ENCODE data around the gene CUX1. TPM values are rescaled to one million over a fixed set of nuclear protein-coding genes. Genes with fewer than 3 reads are reported as not detected.

Gene CUX1
- total and polyA plus RNA-seq, 2 of the 13 experiments (the other 11 are each of a cell fraction or from before 2014, with no cell fraction given), result 13.7 to 14.9 TPM

- TF ChIP-seq CREM (IDR thresholded peaks at IDR 0.05) (no peak), CREM (CRISPR knock-in tag; IDR thresholded peaks at IDR 0.05) (no peak), ZBTB38 (CRISPR knock-in tag; IDR thresholded peaks at IDR 0.05) (peak; percentile 63; the same call in 1 of the 2 replicates), ZNF547 (CRISPR knock-in tag; IDR thresholded peaks at IDR 0.05) (no peak; the same call in 1 of the 2 replicates), ZNF572 (CRISPR knock-in tag; IDR thresholded peaks at IDR 0.05) (no peak), CEBPG (CRISPR knock-in tag; IDR thresholded peaks at IDR 0.05) (no peak), ZFP90 (CRISPR knock-in tag; IDR thresholded peaks at IDR 0.05; ENCODE audit: borderline replicate concordance) (no peak), ZNF891 (CRISPR knock-in tag; IDR thresholded peaks at IDR 0.05) (no peak), KAT7 (CRISPR knock-in tag; IDR thresholded peaks at IDR 0.05; ENCODE audit: borderline replicate concordance) (0 out of 2 replicates have a peak, but pooled peaks have one; percentile 26), ZNF430 (CRISPR knock-in tag; IDR thresholded peaks at IDR 0.05) (0 out of 2 replicates have a peak, but pooled peaks have one; percentile 37), ZNF275 (CRISPR knock-in tag; IDR thresholded peaks at IDR 0.05; ENCODE audit: borderline replicate concordance) (no peak), MYNN (CRISPR knock-in tag; IDR thresholded peaks at IDR 0.05; ENCODE audit: low read depth) (no peak), POLR2AphosphoS5 (IDR thresholded peaks at IDR 0.05; ENCODE audit: low read depth, low read length) (no peak), ZNF564 (CRISPR knock-in tag; IDR thresholded peaks at IDR 0.05) (0 out of 2 replicates have a peak, but pooled peaks have one; percentile 34), ZFP37 (CRISPR knock-in tag; IDR thresholded peaks at IDR 0.05; ENCODE audit: borderline replicate concordance) (no peak), NFRKB (IDR thresholded peaks at IDR 0.05) (no peak), AGO1 (IDR thresholded peaks at IDR 0.05; ENCODE audit: low read depth, low read length, poor library complexity, severe bottlenecking) (peak; percentile 5), ZSCAN20 (CRISPR knock-in tag; IDR thresholded peaks at IDR 0.05; ENCODE audit: borderline replicate concordance) (peak; percentile 40; the same call in 1 of the 2 replicates), ZSCAN29 (CRISPR knock-in tag; conservative IDR thresholded peaks at IDR 0.05) (no peak), ZSCAN25 (CRISPR knock-in tag; IDR thresholded peaks at IDR 0.05) (peak; percentile 15; the same call in 1 of the 2 replicates), ZNF704 (CRISPR knock-in tag; IDR thresholded peaks at IDR 0.05; ENCODE audit: borderline replicate concordance) (0 out of 2 replicates have a peak, but pooled peaks have one; percentile 26), KLF9 (CRISPR knock-in tag; IDR thresholded peaks at IDR 0.05; ENCODE audit: low read depth) (no peak), HES4 (CRISPR knock-in tag; IDR thresholded peaks at IDR 0.05; ENCODE audit: borderline replicate concordance) (peak; percentile 54; the same call in 1 of the 2 replicates), ATF7 (IDR thresholded peaks at IDR 0.05) (no peak), ATF7 (CRISPR knock-in tag; IDR thresholded peaks at IDR 0.05) (no peak), ZNF768 (CRISPR knock-in tag; IDR thresholded peaks at IDR 0.05) (peak; percentile 68; the same call in 1 of the 2 replicates), NBN (conservative IDR thresholded peaks at IDR 0.05) (no peak), BHLHE40 (IDR thresholded peaks at IDR 0.05; ENCODE audit: low read length) (peak; percentile 94), NCOA5 (CRISPR knock-in tag; IDR thresholded peaks at IDR 0.05) (no peak), SALL1 (CRISPR knock-in tag; IDR thresholded peaks at IDR 0.05) (peak; percentile 83), ZNF562 (CRISPR knock-in tag; IDR thresholded peaks at IDR 0.05; ENCODE audit: borderline replicate concordance) (peak; percentile 57; the same call in 1 of the 2 replicates), ZNF670 (CRISPR knock-in tag; IDR thresholded peaks at IDR 0.05; ENCODE audit: borderline replicate concordance) (no peak)
These were observed 3.1 kb upstream of the CUX1 start (continued) for GRCh38 chr7:101814081-101814990.
